Measurements from ENCODE around the gene GALK1.
A peak's percentile ranks its signal among the peaks of the same experiment; 100 is the strongest.
"Not testable (repeated sequence)": the region's sequence is repeated elsewhere in the genome, so short reads cannot be mapped to it uniquely, and the experiment has no call there.

The GALK1 gene

DNA sequence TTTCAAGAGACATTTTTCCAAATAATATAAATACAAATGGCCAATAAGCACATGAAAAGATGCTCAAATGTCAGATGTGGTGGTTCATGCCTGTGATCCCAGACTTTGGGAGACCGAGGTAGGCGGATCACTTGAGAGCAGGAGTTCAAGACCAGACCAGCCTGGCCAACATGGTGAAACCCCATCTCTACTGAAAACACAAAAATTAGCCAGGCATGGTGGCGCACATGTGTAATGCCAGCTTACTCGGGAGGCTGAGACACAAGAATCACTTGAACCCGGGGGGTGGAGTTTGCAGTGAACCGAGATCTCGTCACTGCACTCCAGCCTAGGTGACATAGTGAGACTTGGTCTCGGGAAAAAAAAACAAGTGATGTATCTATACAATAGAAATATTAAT lies 2.9 kb upstream of the GALK1 start:
- no peak for DNase-seq

- no peak for DNase-seq
These were observed 989 bp upstream of the GALK1 start for GRCh38 chr17:75765981-75766380.

DNA sequence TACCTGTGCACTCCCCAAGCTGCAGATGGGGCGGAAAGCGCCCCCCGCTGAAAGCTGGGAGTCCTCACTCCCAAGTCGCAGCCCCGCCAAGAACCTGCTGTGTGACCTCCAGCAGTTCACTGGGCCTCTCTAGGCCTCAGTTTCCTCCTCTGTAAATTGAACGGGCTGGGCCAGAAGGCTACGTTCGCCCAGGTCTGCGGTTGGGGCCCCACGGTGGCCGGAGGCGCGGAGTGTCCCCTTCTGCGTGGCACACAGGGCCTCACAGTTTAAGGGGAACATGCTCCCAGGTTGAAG lies 628 bp downstream of the GALK1 start:
- DNase-seq = no peak

- no peak for DNase-seq
These were observed 1.2 kb downstream of the GALK1 start for GRCh38 chr17:75763613-75764416.

DNA sequence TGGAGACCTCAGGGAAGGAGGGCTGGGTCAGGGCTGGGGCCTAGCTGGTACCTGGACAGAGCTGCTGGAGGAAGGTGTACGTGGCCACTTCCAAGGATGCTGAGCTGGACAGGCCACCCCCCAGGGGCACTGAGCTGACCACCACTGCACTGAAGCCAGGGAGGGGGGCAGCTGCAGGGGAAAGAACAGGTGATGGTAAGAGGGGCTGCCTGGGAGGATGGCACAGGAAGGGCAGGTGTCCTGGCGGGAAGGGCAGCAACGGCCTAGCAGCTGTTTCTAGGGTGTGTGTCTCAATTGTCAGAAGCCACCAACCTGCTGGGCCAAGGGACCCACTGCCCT lies 1.8 kb downstream of the GALK1 start:
- DNase-seq = no peak

- DNase-seq = no peak
These were observed 2.3 kb downstream of the GALK1 start for GRCh38 chr17:75762513-75763268.

DNA sequence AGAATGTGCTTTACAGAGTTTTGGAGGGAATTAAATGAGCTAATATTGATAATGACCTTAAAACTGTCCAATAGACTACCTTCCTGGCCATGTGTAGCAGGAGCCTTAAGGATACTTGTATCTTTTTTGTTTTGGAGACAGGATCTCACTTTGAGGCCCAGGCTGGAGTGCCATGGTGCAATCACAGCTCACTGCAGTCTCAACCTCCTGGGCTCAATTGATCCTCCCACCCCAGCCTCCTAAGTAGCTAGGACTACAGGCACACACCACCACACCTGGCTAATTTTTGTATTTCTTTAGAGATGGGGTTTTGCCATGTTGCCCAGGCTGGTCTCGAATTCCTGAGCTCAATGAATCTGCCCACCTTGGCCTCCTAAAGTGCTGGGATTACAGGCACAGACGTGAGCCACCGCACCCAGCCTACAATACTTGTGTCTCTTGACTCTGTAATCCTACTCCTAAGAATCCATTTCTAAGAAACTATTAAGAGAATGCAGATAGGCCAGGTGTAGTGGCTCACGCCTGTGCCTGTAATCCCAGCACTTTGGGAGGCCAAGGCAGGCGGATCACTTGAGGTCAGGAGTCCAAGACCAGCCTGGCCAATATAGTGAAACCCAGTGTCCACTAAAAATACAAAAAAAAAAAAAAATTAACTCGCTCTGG lies 4.9 kb downstream of the GALK1 start:
- not testable (repeated sequence) for DNase-seq

- no peak for DNase-seq
These were observed 5.5 kb downstream of the GALK1 start for GRCh38 chr17:75759457-75759856.

DNA sequence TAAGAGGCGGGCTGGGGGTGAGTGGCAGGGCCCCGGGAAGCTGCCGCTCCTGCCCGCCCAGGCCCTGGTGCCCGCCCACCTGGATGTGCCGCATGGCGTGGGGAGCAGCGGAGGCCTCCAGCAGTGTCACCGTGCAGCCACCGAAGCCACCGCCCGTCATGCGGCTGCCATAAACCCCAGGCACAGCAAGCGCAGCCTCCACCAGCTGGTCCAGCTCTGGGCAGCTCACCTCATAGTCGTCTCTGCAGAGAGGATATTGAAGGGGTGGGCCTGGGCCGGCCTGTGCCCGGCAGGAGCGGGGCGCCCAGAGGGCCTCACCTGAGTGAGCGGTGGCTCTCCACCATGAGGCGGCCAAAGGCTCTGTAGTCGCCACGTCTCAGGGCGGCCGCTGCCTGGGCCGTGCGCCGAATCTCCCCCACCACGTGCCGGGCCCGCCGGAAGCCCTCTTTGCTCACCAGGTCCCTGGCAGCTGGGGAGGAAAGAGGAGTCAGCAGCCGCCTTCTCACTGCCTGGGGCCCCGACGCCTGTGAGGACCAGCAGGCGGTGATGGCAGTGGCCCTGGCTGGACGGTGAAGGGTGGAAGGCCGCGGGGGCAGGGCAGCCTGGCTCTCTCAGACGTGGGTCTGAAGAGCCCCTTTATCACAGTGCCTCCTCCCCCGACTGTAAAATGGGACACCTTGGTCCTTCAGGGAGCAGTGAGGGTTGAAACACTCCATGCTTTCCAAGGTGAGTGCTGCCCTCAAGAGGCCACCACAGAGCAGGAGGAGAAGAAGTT lies 6.7 kb downstream of the GALK1 start:
- DNase-seq = no peak

DNA sequence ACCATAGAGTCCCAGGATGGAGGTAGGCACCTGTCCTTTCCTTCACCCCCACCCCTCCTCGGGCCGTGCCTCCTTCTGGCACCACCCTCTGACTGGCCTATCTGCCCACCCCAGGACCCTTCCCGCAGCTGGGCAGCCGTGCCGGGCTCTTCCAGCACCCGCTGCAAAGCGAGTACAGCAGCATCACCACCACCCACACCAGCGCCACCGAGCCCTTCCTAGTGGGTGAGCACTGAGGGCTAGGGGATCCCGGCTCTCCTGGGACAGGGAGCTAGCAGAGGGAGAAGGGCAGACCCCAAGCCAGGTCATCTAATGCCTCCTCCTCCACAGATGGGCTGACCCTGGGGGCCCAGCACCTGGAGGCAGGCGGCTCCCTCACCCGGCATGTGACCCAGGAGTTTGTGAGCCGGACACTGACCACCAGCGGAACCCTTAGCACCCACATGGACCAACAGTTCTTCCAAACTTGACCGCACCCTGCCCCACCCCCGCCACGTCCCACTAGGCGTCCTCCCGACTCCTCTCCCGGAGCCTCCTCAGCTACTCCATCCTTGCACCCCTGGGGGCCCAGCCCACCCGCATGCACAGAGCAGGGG lies 7.8 kb downstream of the GALK1 start:
- no peak for DNase-seq

DNA sequence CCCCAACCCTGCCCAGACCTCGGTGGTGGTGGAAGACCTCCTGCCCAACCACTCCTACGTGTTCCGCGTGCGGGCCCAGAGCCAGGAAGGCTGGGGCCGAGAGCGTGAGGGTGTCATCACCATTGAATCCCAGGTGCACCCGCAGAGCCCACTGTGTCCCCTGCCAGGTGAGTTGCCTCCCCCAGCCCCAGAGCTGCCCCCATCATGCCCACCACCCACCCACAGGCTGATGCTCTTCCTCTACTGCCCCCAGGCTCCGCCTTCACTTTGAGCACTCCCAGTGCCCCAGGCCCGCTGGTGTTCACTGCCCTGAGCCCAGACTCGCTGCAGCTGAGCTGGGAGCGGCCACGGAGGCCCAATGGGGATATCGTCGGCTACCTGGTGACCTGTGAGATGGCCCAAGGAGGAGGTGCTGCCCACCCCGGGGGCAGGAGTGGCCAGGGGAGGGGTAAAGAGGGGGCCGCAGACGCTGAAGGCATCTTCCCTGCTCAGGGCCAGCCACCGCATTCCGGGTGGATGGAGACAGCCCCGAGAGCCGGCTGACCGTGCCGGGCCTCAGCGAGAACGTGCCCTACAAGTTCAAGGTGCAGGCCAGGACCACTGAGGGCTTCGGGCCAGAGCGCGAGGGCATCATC lies 8.4 kb downstream of the GALK1 start:
- DNase-seq = no peak

DNA sequence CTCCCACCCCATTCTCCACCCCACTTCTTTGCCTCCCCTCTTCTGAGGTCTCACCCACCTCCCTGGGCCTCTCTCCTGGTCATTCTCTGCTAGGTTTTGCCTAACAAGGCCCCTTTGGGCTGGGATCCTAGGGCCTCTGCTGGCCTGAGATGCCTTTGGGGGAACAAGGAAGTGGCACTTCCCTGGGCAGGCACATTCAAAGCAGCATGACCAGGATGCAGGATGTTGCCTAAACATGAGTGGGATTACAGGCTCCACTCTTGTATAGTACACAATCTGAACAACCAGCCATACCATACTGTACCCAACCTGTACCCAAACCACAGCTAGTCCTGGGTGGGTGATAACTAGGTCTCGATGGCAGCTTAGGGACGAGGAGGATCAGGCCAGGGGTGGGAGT lies 9.0 kb downstream of the GALK1 start:
- DNase-seq = no peak

GRCh38 chr17:75755205-75755901 lies 9.6 kb downstream of the GALK1 start:
- no peak for DNase-seq

DNA sequence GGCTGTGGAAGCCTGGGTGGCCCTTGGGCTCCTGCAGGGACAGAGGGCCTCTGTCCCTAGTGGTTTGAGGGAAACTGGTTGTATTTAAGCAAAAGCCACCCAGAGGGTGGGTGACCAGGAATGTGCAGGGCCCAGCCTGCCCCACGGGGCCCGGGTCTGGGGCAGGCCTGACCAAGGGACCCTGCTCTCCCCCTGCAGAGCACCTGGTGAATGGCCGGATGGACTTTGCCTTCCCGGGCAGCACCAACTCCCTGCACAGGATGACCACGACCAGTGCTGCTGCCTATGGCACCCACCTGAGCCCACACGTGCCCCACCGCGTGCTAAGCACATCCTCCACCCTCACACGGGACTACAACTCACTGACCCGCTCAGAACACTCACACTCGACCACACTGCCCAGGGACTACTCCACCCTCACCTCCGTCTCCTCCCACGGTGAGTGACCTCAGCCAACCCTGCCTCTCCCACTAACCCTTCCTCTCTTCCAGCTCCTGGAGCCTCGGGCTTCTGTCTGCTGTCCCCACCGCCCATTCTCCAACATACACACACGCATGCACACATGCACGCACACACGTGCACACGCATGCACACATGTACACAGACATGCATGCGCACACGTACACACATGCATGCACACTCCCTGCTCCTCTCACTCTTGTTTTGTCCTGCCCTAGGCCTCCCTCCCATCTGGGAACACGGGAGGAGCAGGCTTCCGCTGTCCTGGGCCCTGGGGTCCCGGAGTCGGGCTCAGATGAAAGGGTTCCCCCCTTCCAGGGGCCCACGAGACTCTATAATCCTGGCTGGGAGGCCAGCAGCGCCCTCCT lies 10.4 kb downstream of the GALK1 start:
- DNase-seq = no peak

- peak in 41 of 56 donors; percentile 15 to 76 (median 57) for DNase-seq
These were observed 11.2 kb downstream of the GALK1 start for GRCh38 chr17:75753514-75754377.

DNA sequence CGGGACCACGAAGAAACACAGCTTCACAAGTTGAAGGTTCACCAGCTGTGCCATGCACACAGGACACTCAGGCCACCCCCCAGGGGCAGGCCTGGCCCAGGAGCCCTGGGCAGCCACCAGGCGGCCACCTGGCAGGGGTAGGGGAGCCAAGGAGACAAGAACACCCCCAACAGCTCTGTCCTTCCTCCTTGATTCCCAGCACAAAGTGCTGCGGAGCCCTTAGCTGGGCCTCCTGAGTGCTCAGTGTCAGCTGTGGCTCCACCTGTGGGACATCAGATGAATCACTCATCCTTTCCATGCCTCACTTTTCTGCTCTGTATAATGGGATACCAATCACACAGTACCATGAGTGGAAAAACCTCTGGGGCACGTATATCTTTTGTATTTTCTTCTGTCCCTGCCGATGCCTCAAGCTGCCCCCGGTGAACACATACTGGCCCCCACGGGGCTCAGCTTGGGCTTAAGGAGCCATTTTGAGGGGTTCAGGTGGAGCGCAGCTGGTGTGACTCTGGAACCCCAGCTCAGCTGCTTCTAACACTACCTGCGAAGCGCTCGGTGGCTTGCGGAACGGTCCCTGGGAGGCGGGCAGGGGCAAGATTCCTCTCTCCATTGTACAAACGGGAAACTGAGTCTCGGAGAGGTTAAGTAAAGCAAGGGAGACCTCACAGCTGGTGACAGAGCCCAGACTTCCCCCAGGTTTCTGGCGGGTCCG lies 12.0 kb downstream of the GALK1 start:
- DNase-seq = no peak

DNA sequence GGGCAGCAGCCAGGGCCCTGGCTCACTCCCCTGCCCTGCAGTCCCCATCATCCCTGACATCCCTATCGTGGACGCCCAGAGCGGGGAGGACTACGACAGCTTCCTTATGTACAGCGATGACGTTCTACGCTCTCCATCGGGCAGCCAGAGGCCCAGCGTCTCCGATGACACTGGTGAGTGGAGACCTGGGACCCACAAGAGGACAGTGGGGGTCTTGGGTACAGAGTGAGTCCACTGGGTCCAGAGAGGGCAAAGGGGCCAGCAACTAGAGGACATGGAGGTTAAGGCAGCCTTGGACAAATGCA lies 12.6 kb downstream of the GALK1 start:
- no peak for DNase-seq

All from amygdala (tissue), 56 donors.